GM12878 (cell line): ENCODE results near the gene CD96. TPM values are rescaled to one million over a fixed set of nuclear protein-coding genes. Genes with fewer than 3 reads are reported as not detected.

Experiments used
- ATAC-seq: fragments of 200-7000 bp; cut with Tn5 transposase; 3 replicates; pipeline ENCODE4 v1.9.1; 2020; ENCODE audit warnings: mild to moderate bottlenecking, moderate library complexity
- BruUV-seq: library from RNA; stranded (reverse); fragments of 400-500 nt; replicated peaks from 2 replicates; lab custom pipeline; 2021; lab: Mats Ljungman, UMichigan
- CTCF ChIA-PET: fragments of 300-600 bp; sonication (Branson Sonifier 250); formaldehyde crosslinking; extraction: SDS; loops from one replicate; lab custom pipeline; 2021; ENCODE audit warnings: inconsistent platforms; lab: Yijun Ruan, JAX
- POLR2A ChIA-PET: fragments of 350-600 bp; formaldehyde crosslinking; extraction: SDS; loops from one replicate; lab custom pipeline; 2021; ENCODE audit warnings: inconsistent platforms; lab: Charles Lee
- RAD21 ChIA-PET: fragments of 300-600 bp; sonication (Branson Sonifier 250); formaldehyde crosslinking; loops from one replicate; lab custom pipeline; 2023; ENCODE audit warnings: antibody characterized with exemption; ENCODE audit not compliant: unreplicated experiment; lab: Charles Lee
- SMC1A ChIA-PET: fragments of 300-600 bp; sonication (Branson Sonifier 250); formaldehyde crosslinking; loops from one replicate; lab custom pipeline; 2023; ENCODE audit not compliant: unreplicated experiment, uncharacterized antibody; lab: Charles Lee
- DNase-seq: peaks from one replicate; pipeline ENCODE4 v3.0.0-alpha.2; 2011; ENCODE audit warnings: low read depth, low spot score
- FAIRE-seq: peaks from 3 replicates; lab custom pipeline; 2011; peaks lifted over from hg19 to GRCh38; lab: Jason Lieb, UNC
- H2AFZ ChIP-seq: 2 replicates; pipeline ENCODE4 v1.6.0; 2011; ENCODE audit warnings: low read depth, low read length, control low read depth; ENCODE audit not compliant: control insufficient read depth
- H3K27ac ChIP-seq: 2 replicates; pipeline ENCODE4 v1.5.1; 2011; ENCODE audit warnings: control low read depth; ENCODE audit not compliant: control insufficient read depth, insufficient read depth
- H3K27me3 ChIP-seq, 2 experiments: replicated peaks in 1 of 2; 2 replicates each; pipeline versions ENCODE4 v1.6.0 to v1.6.1; 2011; ENCODE audit warnings: low read length in 1 of 2; ENCODE audit not compliant: control insufficient read depth in 2 of 2, insufficient read depth in 2 of 2
- H3K36me3 ChIP-seq, 2 experiments: 2 replicates each; pipeline ENCODE4 v1.5.1; 2011; ENCODE audit warnings: low read length in 1 of 2; ENCODE audit not compliant: control insufficient read depth in 2 of 2, insufficient read depth in 2 of 2
- H3K4me1 ChIP-seq: 2 replicates; pipeline ENCODE4 v1.6.1; 2011; ENCODE audit warnings: mild to moderate bottlenecking, low read length, moderate library complexity, mixed read lengths; ENCODE audit not compliant: control insufficient read depth, insufficient read depth
- H3K4me2 ChIP-seq: 2 replicates; pipeline ENCODE4 v1.6.0; 2011; ENCODE audit warnings: control low read depth; ENCODE audit not compliant: control insufficient read depth, insufficient read depth
- H3K4me3 ChIP-seq: fragments of 200-600 bp; sonication (generic); 2 replicates; pipeline ENCODE4 v1.5.1; 2016
- H3K79me2 ChIP-seq: 2 replicates; pipeline ENCODE4 v1.6.0; 2011; ENCODE audit warnings: low read length; ENCODE audit not compliant: control insufficient read depth, insufficient read depth
- H3K9ac ChIP-seq: 2 replicates; pipeline ENCODE4 v1.8.0; 2011; ENCODE audit warnings: low read length, control low read depth, mixed read lengths; ENCODE audit not compliant: control insufficient read depth, insufficient read depth
- H3K9me3 ChIP-seq: replicated peaks from 3 replicates; pipeline ENCODE4 v1.5.1; 2011; ENCODE audit warnings: mild to moderate bottlenecking, low read length; ENCODE audit not compliant: control insufficient read depth, insufficient read depth
- H4K20me1 ChIP-seq: 2 replicates; pipeline ENCODE4 v1.6.0; 2011; ENCODE audit not compliant: control insufficient read depth, insufficient read depth
- BCLAF1 ChIP-seq: fragments of 450-650 bp; IDR thresholded peaks from 2 replicates; pipeline ENCODE4 v1.6.1; 2017; ENCODE audit warnings: antibody characterized with exemption, mild to moderate bottlenecking, moderate library complexity
- E2F8 ChIP-seq: fragments of 450-650 bp; IDR thresholded peaks from 2 replicates; pipeline ENCODE4 v1.6.1; 2018; ENCODE audit warnings: mild to moderate bottlenecking, low read depth, moderate library complexity; ENCODE audit not compliant: partially characterized antibody
- FOXM1 ChIP-seq: IDR thresholded peaks from 2 replicates; pipeline ENCODE4 v1.6.1; 2012; ENCODE audit warnings: low read depth, mild to moderate bottlenecking, inconsistent platforms, low read length, moderate library complexity
- MXI1 ChIP-seq: fragments of 150-350 bp; IDR thresholded peaks from 2 replicates; pipeline ENCODE4 v1.6.1; 2011; ENCODE audit warnings: low read depth, mild to moderate bottlenecking, inconsistent platforms, low read length, improper control_type of control experiment
- PAX8 ChIP-seq: fragments of 450-650 bp; IDR thresholded peaks from 2 replicates; pipeline ENCODE4 v1.6.1; 2017; ENCODE audit warnings: mild to moderate bottlenecking, moderate library complexity
- SREBF1 ChIP-seq: IDR thresholded peaks from 2 replicates; pipeline ENCODE4 v1.6.1; 2012; ENCODE audit warnings: mild to moderate bottlenecking, low read length
- WGBS: methylation state at CpG from one replicate; pipeline ENCODE4 v1.1.6; 2016; ENCODE audit warnings: low lambda C conversion rate; ENCODE audit not compliant: insufficient replicate concordance, insufficient coverage; ENCODE audit errors: missing lambda C conversion rate; 5-methylcytosine and 5-hydroxymethylcytosine counted together
- in situ Hi-C: fragments of 300-500 bp; cut with MboI; formaldehyde crosslinking; loops from 9 replicates; pipeline ENCODE4 v1.14.3; 2018; ENCODE audit warnings: mixed read lengths
- intact Hi-C: fragments of 100-400 bp; cut with micrococcal nuclease; formaldehyde crosslinking; loops from one replicate; pipeline ENCODE4 v1.14.2; 2022; ENCODE audit not compliant: unreplicated experiment
- polyA plus RNA-seq, 11 experiments: library from polyadenylated mRNA; depleted of rRNA in 4 of 11; unstranded in 6 of 11; stranded (reverse) in 5 of 11; fragments of >200 nt; fragmentation: Nextera tagmentation in 4 of 11; fragmentation: Illumina TruSeq in 1 of 11; extraction: Ambion mirVana in 4 of 11; extraction: Trizol in 1 of 11; gene quantifications; 1 replicate in 1 of 11; 2 replicates in 10 of 11; pipeline versions ENCODE4 v1.2.1 to v1.2.3, GENCODE V29; 2011 to 2016; ENCODE audit warnings: inconsistent platforms in 2 of 11, missing spikeins in 2 of 11, low read depth in 1 of 11
- total RNA-seq, 4 experiments: library from RNA; depleted of rRNA in 3 of 4; stranded (reverse); fragments of >200 nt in 3 of 4; fragmentation: Illumina TruSeq in 1 of 4; extraction: Trizol in 1 of 4; gene quantifications; 2 replicates each; pipeline versions ENCODE4 v1.2.1 to v1.2.3, GENCODE V29; 2013 to 2021

The CD96 gene
- total and polyA plus RNA-seq, 10 of the 15 experiments (the other 5 are each of a cell fraction or from before 2014, with no cell fraction given), result 0.13 to 10.1 (median 0.47) TPM

- ATAC-seq (no peak), DNase-seq (no peak), FAIRE-seq (no peak)
- 59% methylated on average over 2 of the region's 2 CpGs for WGBS
- Histone ChIP-seq H3K9me3 (no peaks in the 10 kb centered on the region), H4K20me1 (no peaks in the 10 kb centered on the region), H3K36me3 (no peaks in the 10 kb centered on the region), H3K4me2 (no peak overlapping the region), H3K79me2 (no peaks in the 10 kb centered on the region), H3K4me3 (no peak overlapping the region), H2AFZ (no peak overlapping the region), H3K27ac (no peak overlapping the region)
- POLR2A ChIA-PET, result interaction anchor here (1.4 kb wide), 1 partner anchor 29 kb away, joined by 4 read pairs; no protein-coding TSS in a partner anchor
- CTCF ChIA-PET, result interaction anchor here (0.7 to 2.4 kb wide), 6 partner anchors 11 to 51 kb away, joined by 3 to 10 read pairs (median 4); no protein-coding TSS in a partner anchor
- RAD21 ChIA-PET, result interaction anchor here (2.2 kb wide), 1 partner anchor 11 kb away, joined by 12 read pairs; no protein-coding TSS in a partner anchor
- in situ Hi-C loops, result no loop called here
- no TSS peak for BruUV-seq
- SMC1A ChIA-PET, result interaction anchor here (0.9 to 3.2 kb wide), 6 partner anchors 11 to 51 kb away, joined by 3 to 19 read pairs (median 4); no protein-coding TSS in a partner anchor
- TF ChIP-seq BCLAF1 (no peak), SREBF1 (no peak), FOXM1 (no peak), MXI1 (no peak), E2F8 (no peak), PAX8 (no peak)
- TF ChIP-seq, all 136 proteins: peak for 0
- intact Hi-C loops, result no loop called here
- no peak overlapping the region for H3K9ac ChIP-seq
- no peaks in the 10 kb centered on the region for H3K4me1 ChIP-seq
- H3K27me3 ChIP-seq, result no peaks in the 10 kb centered on the region
These were observed 47.5 kb downstream of the CD96 start for GRCh38 chr3:111589303-111590142.
